ENCODE data around the gene NELFCD. TPM values are rescaled to one million over a fixed set of nuclear protein-coding genes. Genes with fewer than 3 reads are reported as not detected.

The NELFCD gene
- total and polyA plus RNA-seq, 9 of the 15 experiments (the other 6 are each of a cell fraction or from before 2014, with no cell fraction given), result 11.7 to 163 (median 96.5) TPM

DNA sequence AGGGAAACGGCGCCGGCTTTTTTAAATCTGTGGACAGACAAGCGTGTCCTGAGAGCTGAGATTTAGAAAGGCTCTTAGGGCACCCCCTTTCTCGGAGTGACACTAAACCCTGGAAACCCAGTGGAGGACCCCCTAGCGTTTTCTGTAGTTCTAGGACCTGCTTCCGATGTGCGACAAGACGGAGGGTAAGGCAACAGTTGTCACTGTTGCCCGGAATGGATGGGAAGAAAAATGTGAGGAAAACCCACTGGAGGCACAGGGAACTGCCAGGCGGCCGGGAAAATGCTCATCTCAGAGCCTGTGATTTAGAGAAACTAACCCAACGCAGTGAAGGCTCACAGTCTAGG lies 51.6 kb downstream of the NELFCD start:
- intact Hi-C loops (cut with micrococcal nuclease) (loop anchor here (5.0 kb wide), 2 partner anchors 50 to 140 kb away; partner anchors contain the start of gene NELFCD), in situ Hi-C loops (cut with MboI) (no loop called here)
- Histone ChIP-seq H2AFZ (ENCODE audit: low read depth, low read length) (peak overlapping the region; percentile 60; the same call in 1 of the 2 replicates), H3K9me3 (replicated peaks; ENCODE audit: control insufficient read depth, insufficient read depth, low read depth, low read length) (no peaks in the 10 kb centered on the region), H3K79me2 (ENCODE audit: control insufficient read depth, insufficient read depth, low read length) (peaks cover 70% of the 10 kb centered on the region), H3K9me1 (ENCODE audit: control insufficient read depth, insufficient read depth, low read length) (no peaks in the 10 kb centered on the region), H3K4me1 (replicated peaks in 1 of 2; ENCODE audit: control insufficient read depth in 2 of 2, insufficient read depth in 2 of 2, low read length in 2 of 2) (peaks cover 10 to 18% of the 10 kb centered on the region in 2 experiments; a peak in 4 of 5 replicates), H3K4me2 (ENCODE audit: insufficient read depth, low read length) (peak overlapping the region; percentile 75), H3K9ac (ENCODE audit: insufficient read depth in 1 of 2, low read depth in 2 of 2, low read length in 2 of 2) (peak overlapping the region; percentile 56 to 89), H3K36me3 (ENCODE audit: control insufficient read depth, insufficient read depth, low read length) (peaks cover 88% of the 10 kb centered on the region), H3K27me3 (ENCODE audit: control insufficient read depth in 2 of 2, insufficient read depth in 2 of 2, low read length in 2 of 2) (no peaks in the 10 kb centered on the region), H3K27ac (ENCODE audit: extremely low read depth, low read depth, low read length) (peak overlapping the region; percentile 96), H3K4me3 (peak overlapping the region; percentile 84), H4K20me1 (replicated peaks; ENCODE audit: control insufficient read depth, insufficient read depth, low read length) (no peaks in the 10 kb centered on the region)
- ATAC-seq, result no peak; the same call in 2 of the 3 replicates
- ChIA-PET CTCF (ENCODE audit: low intra/inter-chr PET ratio) (no interaction called here), POLR2A (interaction anchor here (0.5 to 4.5 kb wide), 12 partner anchors 9 to 329 kb away, joined by 3 to 31 read pairs (median 4); partner anchors contain the start of genes PRELID3B and TUBB1)
- BruUV-seq (replicated peaks), result TSS peak; percentile 96
- DNase-seq (ENCODE audit: extremely low read depth in 1 of 4, low spot score in 3 of 4), result no peak
- peak; percentile 29 for FAIRE-seq
- 1% methylated on average over 13 of the region's 13 CpGs for WGBS (ENCODE audit: insufficient coverage, low coverage, missing lambda C conversion rate)
- 0 out of 2 replicates have a peak, but pooled peaks have one; percentile 72 for TF ChIP-seq KDM2B (CRISPR knock-in tag; IDR thresholded peaks at IDR 0.05)
- TF ChIP-seq SAP30 (IDR thresholded peaks at IDR 0.05; ENCODE audit: borderline replicate concordance, insufficient read depth, low read depth, low read length, poor library complexity, severe bottlenecking), result peak; percentile 28
- TF ChIP-seq, protein P1, sequence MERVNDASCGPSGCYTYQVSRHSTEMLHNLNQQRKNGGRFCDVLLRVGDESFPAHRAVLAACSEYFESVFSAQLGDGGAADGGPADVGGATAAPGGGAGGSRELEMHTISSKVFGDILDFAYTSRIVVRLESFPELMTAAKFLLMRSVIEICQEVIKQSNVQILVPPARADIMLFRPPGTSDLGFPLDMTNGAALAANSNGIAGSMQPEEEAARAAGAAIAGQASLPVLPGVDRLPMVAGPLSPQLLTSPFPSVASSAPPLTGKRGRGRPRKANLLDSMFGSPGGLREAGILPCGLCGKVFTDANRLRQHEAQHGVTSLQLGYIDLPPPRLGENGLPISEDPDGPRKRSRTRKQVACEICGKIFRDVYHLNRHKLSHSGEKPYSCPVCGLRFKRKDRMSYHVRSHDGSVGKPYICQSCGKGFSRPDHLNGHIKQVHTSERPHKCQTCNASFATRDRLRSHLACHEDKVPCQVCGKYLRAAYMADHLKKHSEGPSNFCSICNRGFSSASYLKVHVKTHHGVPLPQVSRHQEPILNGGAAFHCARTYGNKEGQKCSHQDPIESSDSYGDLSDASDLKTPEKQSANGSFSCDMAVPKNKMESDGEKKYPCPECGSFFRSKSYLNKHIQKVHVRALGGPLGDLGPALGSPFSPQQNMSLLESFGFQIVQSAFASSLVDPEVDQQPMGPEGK (CRISPR knock-in tag; IDR thresholded peaks at IDR 0.05; ENCODE audit: borderline replicate concordance), result 0 out of 2 replicates have a peak, but pooled peaks have one; percentile 44
- TF ChIP-seq, protein P2, sequence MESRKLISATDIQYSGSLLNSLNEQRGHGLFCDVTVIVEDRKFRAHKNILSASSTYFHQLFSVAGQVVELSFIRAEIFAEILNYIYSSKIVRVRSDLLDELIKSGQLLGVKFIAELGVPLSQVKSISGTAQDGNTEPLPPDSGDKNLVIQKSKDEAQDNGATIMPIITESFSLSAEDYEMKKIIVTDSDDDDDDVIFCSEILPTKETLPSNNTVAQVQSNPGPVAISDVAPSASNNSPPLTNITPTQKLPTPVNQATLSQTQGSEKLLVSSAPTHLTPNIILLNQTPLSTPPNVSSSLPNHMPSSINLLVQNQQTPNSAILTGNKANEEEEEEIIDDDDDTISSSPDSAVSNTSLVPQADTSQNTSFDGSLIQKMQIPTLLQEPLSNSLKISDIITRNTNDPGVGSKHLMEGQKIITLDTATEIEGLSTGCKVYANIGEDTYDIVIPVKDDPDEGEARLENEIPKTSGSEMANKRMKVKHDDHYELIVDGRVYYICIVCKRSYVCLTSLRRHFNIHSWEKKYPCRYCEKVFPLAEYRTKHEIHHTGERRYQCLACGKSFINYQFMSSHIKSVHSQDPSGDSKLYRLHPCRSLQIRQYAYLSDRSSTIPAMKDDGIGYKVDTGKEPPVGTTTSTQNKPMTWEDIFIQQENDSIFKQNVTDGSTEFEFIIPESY (CRISPR knock-in tag; IDR thresholded peaks at IDR 0.05), result peak; percentile 46; the same call in 1 of the 2 replicates
- TF ChIP-seq NR2C2 (CRISPR knock-in tag; IDR thresholded peaks at IDR 0.05), result no peak
- peak; percentile 0; the same call in 1 of the 2 replicates for TF ChIP-seq NR2C2 (tag; IDR thresholded peaks at IDR 0.05)
- peak; percentile 84; the same call in 1 of the 2 replicates for TF ChIP-seq HDAC2 (IDR thresholded peaks at IDR 0.05)
- 0 out of 2 replicates have a peak, but pooled peaks have one; percentile 19 for TF ChIP-seq ZNF830 (CRISPR knock-in tag; IDR thresholded peaks at IDR 0.05)
- TF ChIP-seq HMG20B (CRISPR knock-in tag; IDR thresholded peaks at IDR 0.05), result peak; percentile 87; the same call in 1 of the 2 replicates
- TF ChIP-seq HSF4 (CRISPR knock-in tag; IDR thresholded peaks at IDR 0.05; ENCODE audit: borderline replicate concordance), result 0 out of 2 replicates have a peak, but pooled peaks have one; percentile 14
- TF ChIP-seq, protein P3, sequence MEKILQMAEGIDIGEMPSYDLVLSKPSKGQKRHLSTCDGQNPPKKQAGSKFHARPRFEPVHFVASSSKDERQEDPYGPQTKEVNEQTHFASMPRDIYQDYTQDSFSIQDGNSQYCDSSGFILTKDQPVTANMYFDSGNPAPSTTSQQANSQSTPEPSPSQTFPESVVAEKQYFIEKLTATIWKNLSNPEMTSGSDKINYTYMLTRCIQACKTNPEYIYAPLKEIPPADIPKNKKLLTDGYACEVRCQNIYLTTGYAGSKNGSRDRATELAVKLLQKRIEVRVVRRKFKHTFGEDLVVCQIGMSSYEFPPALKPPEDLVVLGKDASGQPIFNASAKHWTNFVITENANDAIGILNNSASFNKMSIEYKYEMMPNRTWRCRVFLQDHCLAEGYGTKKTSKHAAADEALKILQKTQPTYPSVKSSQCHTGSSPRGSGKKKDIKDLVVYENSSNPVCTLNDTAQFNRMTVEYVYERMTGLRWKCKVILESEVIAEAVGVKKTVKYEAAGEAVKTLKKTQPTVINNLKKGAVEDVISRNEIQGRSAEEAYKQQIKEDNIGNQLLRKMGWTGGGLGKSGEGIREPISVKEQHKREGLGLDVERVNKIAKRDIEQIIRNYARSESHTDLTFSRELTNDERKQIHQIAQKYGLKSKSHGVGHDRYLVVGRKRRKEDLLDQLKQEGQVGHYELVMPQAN (IDR thresholded peaks at IDR 0.05; ENCODE audit: borderline replicate concordance), result peak; percentile 23; the same call in 1 of the 2 replicates
- TF ChIP-seq RCOR1 (IDR thresholded peaks at IDR 0.05; ENCODE audit: borderline replicate concordance in 1 of 2, low read depth in 2 of 2, low read length in 2 of 2), result peak; percentile 85 to 88
- no peak for TF ChIP-seq CC2D1A (IDR thresholded peaks at IDR 0.05)
- TF ChIP-seq CBX3 (IDR thresholded peaks at IDR 0.05; ENCODE audit: borderline replicate concordance in 1 of 2, low read length in 2 of 2), result no peak
- 0 out of 2 replicates have a peak, but pooled peaks have one; percentile 2 for TF ChIP-seq EP300 (IDR thresholded peaks at IDR 0.05; ENCODE audit: low read length)
- peak; percentile 99 for TF ChIP-seq PHF21A (IDR thresholded peaks at IDR 0.05; ENCODE audit: borderline replicate concordance, low read depth)
